ENCODE data around the gene TGFBR3.

TGFBR3 gene

GRCh38 chr1:91776068-91776794 lies 109.7 kb downstream of the TGFBR3 start:
- no peak for DNase-seq

DNA sequence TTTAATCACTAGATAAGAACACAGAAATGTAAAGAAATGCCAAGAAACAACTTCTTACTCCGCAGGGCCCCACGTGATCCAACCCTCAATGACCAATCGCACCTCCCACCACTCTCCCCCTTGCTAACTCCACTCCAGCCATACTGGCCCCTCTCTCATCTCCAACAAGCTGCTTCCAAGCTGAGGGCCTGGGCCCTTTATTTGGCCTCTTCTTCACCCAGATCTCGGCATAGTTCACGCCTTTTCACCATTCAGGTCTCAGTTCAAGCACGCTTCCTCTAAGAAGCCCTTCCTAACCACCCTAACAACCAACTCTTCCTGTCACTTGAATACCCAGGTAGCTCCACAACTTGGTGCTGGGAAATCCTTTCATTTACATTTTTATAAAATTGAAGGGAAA lies 110.7 kb downstream of the TGFBR3 start:
- DNase-seq = no peak

DNA sequence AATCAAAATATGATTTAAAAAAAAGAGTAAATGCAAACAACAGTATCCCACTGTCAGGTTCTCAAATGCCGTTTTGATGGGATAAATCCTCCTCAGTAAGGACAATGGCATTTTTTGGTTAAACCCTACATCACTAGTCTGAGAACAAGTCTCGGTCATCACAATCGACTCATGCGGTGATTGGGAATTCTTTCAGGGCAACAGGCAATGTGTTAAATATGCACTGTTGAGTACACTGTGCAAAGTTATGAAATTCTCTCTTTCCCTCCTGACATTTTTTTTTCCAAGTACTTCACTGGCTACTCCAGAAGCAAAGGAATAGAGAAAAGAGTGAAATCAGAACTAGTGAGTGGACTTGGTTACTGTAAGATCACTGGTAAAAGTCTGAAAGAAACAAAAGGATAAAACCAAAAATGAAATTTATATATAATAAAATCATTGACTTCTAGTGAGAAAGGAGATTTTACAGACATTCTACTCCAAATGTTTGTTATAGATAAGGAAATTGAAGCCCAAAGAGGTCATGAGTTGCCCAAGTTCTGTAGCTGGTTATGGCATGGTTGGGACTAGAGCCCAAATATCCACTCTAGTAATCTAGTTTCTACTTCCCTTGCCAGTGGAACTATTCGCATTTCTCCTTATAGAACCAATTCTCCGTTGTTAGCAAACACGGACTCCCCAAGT lies 111.3 kb downstream of the TGFBR3 start:
- no peak for DNase-seq

DNA sequence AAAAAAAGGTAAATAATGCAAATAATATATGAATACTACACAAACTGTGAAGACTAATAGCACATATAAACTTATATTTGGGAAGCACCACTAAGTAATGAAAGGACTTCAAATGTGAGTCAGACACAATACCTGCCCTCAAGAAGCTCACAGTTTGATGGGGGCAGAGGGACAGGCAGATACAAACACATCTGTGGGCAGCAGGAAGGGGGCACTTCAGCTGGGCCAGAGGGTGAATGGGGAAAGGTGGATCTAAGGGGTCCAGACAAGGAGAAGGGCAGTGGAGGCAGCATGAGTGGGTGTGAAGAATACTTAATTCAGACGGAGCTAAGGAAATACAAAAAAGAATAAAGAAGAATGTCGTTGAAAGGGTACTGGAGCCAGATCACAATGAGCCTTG lies 114.2 kb downstream of the TGFBR3 start:
- DNase-seq = no peak

GRCh38 chr1:91770667-91771268 lies 115.2 kb downstream of the TGFBR3 start:
- DNase-seq = no peak

GRCh38 chr1:91769742-91770141 lies 116.2 kb downstream of the TGFBR3 start:
- DNase-seq = no peak

DNA sequence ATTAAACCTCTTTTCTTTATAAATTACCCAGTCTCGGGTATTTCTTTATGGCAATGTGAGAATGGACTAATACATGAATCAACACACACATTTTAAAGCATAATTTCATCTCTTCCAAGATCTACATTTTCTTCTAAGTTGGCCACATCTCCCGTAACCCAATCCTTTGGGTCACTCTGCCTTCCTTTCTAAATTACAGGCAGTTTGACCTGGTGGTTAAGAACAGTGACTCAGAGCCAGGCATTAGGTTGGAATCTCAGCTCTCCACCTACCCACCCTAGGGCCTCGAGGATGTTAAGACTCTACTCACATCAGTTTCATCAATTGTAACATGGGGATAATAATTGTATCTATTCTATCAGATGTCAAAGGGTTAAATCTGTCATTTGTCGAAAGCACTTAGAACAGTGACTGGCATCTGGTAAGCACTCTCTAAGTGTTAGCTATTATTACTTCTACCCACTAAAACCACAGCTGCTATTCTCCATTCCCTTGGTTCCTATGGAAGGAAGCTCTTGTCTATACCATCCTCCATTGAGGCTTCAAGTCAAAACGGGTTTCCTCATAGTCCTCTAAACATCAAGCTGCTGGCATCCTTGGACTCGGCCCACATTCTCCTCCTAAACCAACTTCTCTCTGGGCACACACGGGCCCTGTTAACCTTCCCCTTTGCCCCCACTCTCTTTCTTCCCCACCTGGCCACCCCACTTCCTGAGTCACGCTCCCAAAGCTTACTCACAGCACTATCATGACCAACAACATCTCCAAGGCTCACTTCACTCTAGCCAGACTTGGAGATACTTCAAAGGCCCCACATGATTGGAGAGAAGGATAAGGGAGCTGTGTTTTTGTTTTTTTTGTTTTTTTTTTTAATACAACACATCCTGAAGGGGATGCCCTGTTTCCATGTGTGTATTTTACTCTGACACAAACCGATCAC lies 116.9 kb downstream of the TGFBR3 start:
- DNase-seq = no peak

- no peak for DNase-seq
Observed at GRCh38 chr1:91768120-91768519, 117.8 kb downstream of the TGFBR3 start.

GRCh38 chr1:91766883-91767282 lies 119.1 kb downstream of the TGFBR3 start:
- DNase-seq = no peak

DNA sequence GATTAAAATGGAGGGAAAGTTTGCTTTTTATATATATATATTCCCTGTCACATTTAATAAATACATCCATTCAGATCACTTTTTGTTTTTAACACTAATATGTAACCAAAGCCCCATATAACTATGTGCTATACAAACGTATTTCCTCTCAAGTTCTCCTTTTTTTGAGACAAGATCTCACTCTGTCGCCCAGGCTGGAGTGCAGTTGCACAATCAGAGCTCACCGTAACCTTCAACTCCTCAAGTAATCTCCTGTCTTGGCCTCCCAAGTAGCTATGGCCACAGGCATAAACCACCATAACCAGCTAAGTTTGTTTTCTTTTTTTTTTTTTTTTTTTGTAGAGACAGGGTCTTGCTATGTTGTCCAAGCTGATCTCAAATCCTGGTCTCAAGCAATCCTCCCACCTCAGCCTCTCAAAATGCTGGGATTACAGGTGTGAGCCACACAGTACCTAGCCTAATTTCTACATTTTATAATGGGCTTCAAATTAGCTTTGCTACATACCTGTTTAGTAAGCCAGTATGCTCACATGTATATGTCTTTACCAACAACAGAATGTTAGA lies 120.0 kb downstream of the TGFBR3 start:
- no peak for DNase-seq

- DNase-seq = no peak
Observed at GRCh38 chr1:91765293-91765692, 120.7 kb downstream of the TGFBR3 start.

- no peak for DNase-seq
Observed at GRCh38 chr1:91764471-91765115, 121.4 kb downstream of the TGFBR3 start.

GRCh38 chr1:91763252-91763651 lies 122.7 kb downstream of the TGFBR3 start:
- no peak for DNase-seq

GRCh38 chr1:91761295-91761721 lies 124.6 kb downstream of the TGFBR3 start:
- no peak for DNase-seq

- no peak for DNase-seq
Observed at GRCh38 chr1:91760512-91760911, 125.4 kb downstream of the TGFBR3 start.

DNA sequence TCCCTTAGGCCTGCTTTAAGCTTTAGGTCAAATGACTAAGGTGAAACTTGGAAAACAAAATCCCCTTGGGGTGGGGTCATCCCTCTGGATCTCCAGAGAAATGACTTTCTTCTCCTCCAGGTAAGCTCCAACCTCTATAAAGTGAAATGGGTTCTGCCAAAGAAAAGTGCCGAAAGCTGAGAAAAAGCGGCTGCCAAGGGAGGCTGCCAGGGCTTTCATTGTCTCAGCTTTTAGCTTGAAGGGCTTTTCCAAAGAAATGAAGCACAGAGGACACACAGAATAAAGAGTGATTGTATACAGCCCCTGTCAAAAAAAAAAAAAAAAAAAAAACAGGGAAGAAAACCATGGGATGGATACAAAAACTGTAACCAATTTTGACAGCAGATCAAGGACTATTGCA lies 126.9 kb downstream of the TGFBR3 start:
- DNase-seq = no peak

DNA sequence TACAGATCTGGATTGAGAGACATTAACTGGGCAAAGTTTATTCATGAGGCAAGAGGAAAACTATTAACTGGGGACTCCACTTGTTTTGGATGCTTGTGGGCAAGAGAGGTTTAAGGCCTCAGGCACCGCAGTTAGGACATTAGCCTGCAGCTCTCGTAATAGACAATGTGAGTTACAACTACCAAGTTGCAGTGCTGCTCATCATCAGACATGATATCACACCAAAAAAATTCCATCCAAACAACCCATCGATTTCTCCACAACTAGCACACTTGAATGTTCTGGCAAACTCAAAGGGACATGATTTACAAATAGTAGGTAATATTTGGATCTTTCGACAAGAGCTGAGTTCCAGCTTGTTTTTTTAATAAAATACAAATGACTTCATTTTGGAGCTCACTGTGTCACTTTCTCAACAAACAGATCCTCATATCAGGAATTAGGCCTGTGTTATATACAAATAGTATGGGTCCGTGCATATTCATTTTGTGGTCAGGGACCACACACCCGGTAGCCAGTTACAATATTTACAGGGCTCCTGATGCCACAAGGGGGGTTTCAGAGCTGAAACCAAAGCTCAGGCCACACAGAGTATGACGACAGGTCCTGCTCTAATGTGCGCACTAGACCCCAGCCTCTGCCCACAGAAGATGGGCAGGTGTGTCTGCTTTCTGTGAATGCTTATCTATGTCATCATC lies 128.0 kb downstream of the TGFBR3 start:
- DNase-seq = no peak

GRCh38 chr1:91755702-91756287 lies 130.2 kb downstream of the TGFBR3 start:
- DNase-seq = no peak

DNA sequence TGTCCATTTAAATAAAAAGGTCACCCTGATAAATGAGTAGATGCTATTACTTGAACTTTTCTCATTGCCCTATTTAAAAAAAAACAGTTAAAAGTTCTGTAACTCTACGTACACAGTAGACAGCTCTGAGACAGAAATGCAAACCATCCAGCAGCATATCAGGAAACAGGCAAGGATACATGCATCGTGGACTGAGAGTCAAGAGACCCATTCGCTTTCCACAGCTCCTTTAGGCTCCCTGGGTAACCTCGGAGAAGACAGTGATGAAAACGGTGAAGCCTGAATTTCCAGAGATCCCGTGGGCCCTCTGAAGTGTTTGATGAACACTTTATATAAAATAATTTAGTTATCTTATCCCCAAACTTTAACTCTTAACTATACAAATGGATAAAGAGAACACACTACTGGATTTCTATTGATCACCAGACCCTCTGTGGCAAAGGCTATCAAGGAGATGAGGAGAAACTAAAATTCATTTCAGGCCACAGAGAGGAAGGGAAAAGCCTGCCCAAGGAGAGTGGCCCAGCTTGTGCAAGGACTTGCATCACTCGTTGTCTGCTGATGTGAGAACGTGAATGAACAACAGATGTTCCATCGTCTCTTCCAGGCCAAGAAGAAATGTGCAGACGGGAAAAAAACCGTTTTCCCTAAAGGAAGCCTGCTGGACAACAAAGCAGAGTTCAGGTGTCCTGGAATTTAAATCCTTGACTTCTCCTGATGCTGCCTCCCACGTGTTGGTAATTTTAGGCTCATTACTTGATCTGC lies 131.0 kb downstream of the TGFBR3 start:
- DNase-seq = no peak

GRCh38 chr1:91754348-91754747 lies 131.6 kb downstream of the TGFBR3 start:
- no peak for DNase-seq

Data from NCI-H2081 (cell line).